ENCODE measurements around the gene NPTX1. TPM values are rescaled to one million over a fixed set of nuclear protein-coding genes. Genes with fewer than 3 reads are reported as not detected.

NPTX1 gene
- total and polyA plus RNA-seq, 9 of the 15 experiments (the other 6 are each of a cell fraction or from before 2014, with no cell fraction given), result 0.04 TPM; not detected in 8

DNA sequence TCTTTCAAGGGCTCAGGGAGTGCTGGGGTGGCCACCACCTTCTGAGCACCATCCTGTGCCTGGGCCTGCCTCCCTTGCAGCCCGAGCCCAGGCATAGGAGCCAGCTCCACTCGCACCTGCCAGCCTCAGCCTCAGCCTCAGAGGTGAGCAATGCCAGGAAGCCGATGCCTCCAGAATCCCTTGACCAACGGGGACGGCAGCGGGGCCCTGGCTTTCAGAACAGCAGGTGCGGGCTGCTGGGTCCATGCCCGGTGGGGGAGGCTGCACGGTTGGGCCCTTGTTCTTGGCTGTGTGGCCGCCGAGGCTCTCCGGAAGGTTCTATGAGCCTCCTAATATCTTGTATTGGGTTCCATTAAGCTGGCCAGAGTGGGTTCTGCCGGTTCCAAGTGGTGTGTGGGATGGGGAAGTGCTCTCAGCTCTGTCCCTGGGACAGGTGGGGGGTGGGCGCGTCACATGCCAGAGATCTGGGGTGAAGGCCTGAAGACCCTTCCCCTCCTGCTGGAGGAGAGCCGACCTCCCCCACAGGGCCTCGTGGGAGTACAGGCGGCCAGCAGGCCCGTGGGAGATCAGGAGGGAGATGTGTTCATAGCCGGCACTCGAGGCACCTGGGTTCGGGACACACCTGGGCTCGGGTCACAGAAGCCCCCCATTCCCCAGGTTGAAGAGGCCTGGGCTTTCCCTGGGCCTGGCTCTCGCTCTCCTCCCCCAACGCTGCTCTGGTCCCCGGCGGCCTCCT is 27.0 kb downstream of the NPTX1 start:
- ChIA-PET POLR2A (interaction anchor here (0.6 kb wide), 1 partner anchor 25 kb away, joined by 3 read pairs; no protein-coding TSS in a partner anchor), CTCF (ENCODE audit: low intra/inter-chr PET ratio) (no interaction called here)
- Histone ChIP-seq H4K20me1 (replicated peaks; ENCODE audit: control insufficient read depth, insufficient read depth, low read length) (no peaks in the 10 kb centered on the region), H3K27ac (ENCODE audit: extremely low read depth, low read depth, low read length) (no peak overlapping the region), H3K9me3 (replicated peaks; ENCODE audit: control insufficient read depth, insufficient read depth, low read depth, low read length) (no peaks in the 10 kb centered on the region), H3K27me3 (ENCODE audit: control insufficient read depth in 2 of 2, insufficient read depth in 2 of 2, low read length in 2 of 2) (peaks cover 2 to 53% of the 10 kb centered on the region in 2 experiments; a peak in 2 of 5 replicates), H3K4me2 (ENCODE audit: insufficient read depth, low read length) (no peak overlapping the region), H3K9ac (ENCODE audit: insufficient read depth in 1 of 2, low read depth in 2 of 2, low read length in 2 of 2) (peak overlapping the region in 1 of 2 experiments; percentile 20; a peak in 1 of 4 replicates), H3K4me1 (replicated peaks in 1 of 2; ENCODE audit: control insufficient read depth in 2 of 2, insufficient read depth in 2 of 2, low read length in 2 of 2) (peaks cover 8 to 43% of the 10 kb centered on the region in 2 experiments; a peak in 4 of 5 replicates), H3K9me1 (ENCODE audit: control insufficient read depth, insufficient read depth, low read length) (no peaks in the 10 kb centered on the region), H3K36me3 (ENCODE audit: control insufficient read depth, insufficient read depth, low read length) (no peaks in the 10 kb centered on the region), H2AFZ (ENCODE audit: low read depth, low read length) (no peak overlapping the region), H3K79me2 (ENCODE audit: control insufficient read depth, insufficient read depth, low read length) (peaks cover 3% of the 10 kb centered on the region; the same call in 2 of the 3 replicates), H3K4me3 (no peak overlapping the region)
- intact Hi-C loops (cut with micrococcal nuclease), result no loop called here
- no peak for FAIRE-seq
- no peak for ATAC-seq
- no TSS peak for BruUV-seq (replicated peaks)
- TF ChIP-seq NR2C1 (IDR thresholded peaks at IDR 0.05) (no peak), NR2C1 (tag; IDR thresholded peaks at IDR 0.05) (no peak), PTBP1 (IDR thresholded peaks at IDR 0.05; ENCODE audit: low read depth, low read length) (no peak), ADNP (tag; IDR thresholded peaks at IDR 0.05) (no peak), ZNF263 (CRISPR knock-in tag; IDR thresholded peaks at IDR 0.05; ENCODE audit: borderline replicate concordance) (no peak), KAT2B (IDR thresholded peaks at IDR 0.05; ENCODE audit: low read depth, low read length) (no peak), RBM14 (IDR thresholded peaks at IDR 0.05; ENCODE audit: borderline replicate concordance, insufficient read depth, low read depth, low read length) (no peak), SNRNP70 (optimal IDR thresholded peaks at IDR 0.05; ENCODE audit: low read depth, low read length) (no peak), ZNF77 (CRISPR knock-in tag; IDR thresholded peaks at IDR 0.05) (no peak), SREBF2 (CRISPR knock-in tag; IDR thresholded peaks at IDR 0.05) (no peak), ZNF347 (CRISPR knock-in tag; IDR thresholded peaks at IDR 0.05; ENCODE audit: low read depth) (no peak), SP1 (CRISPR knock-in tag; IDR thresholded peaks at IDR 0.05) (no peak), SAP30 (IDR thresholded peaks at IDR 0.05; ENCODE audit: borderline replicate concordance, insufficient read depth, low read depth, low read length, poor library complexity, severe bottlenecking) (no peak), MTA1 (IDR thresholded peaks at IDR 0.05; ENCODE audit: borderline replicate concordance) (no peak)
- TF ChIP-seq, protein P1, sequence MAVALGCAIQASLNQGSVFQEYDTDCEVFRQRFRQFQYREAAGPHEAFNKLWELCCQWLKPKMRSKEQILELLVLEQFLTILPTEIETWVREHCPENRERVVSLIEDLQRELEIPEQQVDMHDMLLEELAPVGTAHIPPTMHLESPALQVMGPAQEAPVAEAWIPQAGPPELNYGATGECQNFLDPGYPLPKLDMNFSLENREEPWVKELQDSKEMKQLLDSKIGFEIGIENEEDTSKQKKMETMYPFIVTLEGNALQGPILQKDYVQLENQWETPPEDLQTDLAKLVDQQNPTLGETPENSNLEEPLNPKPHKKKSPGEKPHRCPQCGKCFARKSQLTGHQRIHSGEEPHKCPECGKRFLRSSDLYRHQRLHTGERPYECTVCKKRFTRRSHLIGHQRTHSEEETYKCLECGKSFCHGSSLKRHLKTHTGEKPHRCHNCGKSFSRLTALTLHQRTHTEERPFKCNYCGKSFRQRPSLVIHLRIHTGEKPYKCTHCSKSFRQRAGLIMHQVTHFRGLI (CRISPR knock-in tag; IDR thresholded peaks at IDR 0.05), result no peak
- no peak for DNase-seq (ENCODE audit: extremely low read depth in 1 of 4, low spot score in 3 of 4)
- WGBS (ENCODE audit: insufficient coverage, low coverage, missing lambda C conversion rate), result 14% methylated on average over 21 of the region's 27 CpGs
- in situ Hi-C loops (cut with MboI), result no loop called here
